ENCODE measurements around the gene PDPK1.
"Not testable (repeated sequence)": the region's sequence is repeated elsewhere in the genome, so short reads cannot be mapped to it uniquely, and the experiment has no call there.

Gene PDPK1

DNA sequence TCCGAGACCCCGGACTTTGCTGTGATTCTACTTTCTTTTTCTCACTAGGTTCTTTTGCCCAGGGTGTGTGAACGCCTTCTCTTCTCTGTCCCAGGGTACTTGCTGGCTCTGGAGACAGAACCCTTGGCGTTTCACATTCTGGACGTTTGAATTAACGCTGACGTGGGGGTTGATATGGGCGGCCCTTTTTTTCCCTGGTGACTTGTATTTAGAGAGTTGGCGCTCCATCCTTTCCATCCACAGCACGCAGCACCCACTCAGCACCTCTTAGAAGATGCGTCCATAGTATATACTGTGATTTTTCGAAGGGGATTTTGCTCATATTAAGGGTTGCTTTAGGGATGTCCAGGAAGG is 66.2 kb downstream of the PDPK1 start:
- peak overlapping the region; percentile 86 for H3K27ac ChIP-seq
- not testable (repeated sequence) for DNase-seq (ENCODE audit: low read depth, low spot score)

DNA sequence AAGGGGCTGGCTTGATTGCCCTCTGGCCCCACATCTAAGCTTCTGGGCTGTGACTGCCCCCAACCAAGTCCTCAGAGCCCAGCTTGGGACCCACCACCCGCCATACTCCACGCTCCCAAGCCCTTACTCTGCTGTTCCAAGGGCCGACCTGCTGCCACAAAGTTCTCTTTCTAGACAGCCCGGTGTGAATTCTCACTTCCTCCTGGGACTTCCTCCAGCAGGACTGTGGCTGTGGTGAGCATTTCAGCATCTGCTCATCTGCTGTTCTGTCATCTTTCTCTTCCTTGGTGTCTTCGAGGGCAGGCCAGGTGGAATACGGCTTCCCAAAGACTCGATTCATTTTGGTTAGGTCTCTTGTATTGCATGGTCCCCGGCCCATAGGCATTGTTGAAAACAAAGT is 69.0 kb downstream of the PDPK1 start:
- not testable (repeated sequence) for DNase-seq (ENCODE audit: low read depth, low spot score); H3K27ac ChIP-seq

- not testable (repeated sequence) for DNase-seq (ENCODE audit: low read depth, low spot score); H3K27ac ChIP-seq
These were observed 71.5 kb downstream of the PDPK1 start for GRCh38 chr16:2609345-2609744.

DNA sequence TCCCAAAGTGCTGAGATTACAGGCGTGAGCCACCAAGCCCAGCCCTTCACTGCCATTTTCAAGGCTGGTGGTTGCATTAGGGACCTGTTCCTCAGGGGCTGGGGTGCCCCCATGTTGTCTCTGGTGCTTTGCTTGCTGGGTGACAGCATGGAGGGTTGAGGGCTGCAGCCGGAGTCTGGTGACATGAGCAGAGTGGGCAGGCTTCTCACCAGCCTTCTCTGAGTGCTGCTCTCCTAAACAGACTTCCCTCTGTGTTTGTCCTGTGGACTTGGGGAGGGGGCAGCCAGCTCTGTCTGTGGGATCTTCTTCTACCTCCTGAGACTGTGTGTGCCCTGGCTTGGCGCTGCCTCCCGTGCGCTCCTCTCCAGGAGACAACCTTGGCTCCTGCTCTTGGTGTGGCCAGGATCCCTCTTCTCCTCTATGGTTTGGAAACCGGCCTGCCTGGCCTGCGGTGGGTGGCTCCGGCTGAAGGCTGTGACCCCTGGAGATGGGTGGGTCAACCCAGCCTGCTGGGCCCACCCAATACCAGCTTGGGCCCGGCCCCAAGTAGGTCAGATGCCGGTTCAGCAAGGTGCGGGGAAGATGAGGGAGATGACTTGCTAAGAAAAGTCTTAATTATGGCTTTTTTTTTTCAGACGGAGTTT is 72.1 kb downstream of the PDPK1 start:
- H3K27ac ChIP-seq, result no peak overlapping the region

DNA sequence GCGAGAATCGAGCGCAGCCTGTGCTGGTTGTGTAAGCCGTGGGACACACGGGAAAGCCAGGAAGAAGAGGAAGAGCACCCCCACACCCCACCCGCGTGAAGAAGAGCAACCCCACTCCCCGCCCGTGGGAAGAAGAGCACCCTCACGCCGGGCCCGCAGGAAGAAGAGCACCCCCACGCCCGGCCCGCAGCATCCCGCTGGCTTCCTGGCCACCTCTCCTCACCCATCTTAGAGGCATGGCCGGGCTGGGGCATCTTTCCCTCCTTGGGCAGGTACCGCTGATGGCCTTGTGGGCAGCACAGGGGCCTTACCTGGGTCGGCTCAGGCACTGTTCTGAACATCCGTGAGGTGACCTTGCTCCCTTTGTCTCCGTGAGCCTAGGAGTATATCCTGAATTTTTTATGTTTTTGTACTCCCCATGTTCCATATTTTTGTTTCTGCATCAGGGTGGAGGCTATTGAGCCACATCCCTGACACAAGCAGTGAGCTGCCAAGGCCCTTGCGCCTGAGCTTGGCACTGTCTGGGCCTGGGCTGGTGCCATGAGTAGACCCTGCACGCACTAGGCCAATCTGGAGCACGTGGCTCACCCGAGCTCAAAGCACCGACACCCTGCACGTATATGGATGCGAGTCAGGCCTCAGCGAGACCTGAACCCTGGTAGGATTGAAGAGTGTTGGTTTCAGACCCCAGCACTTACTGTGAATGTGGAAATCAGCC is 73.1 kb downstream of the PDPK1 start:
- no peak overlapping the region for H3K27ac ChIP-seq
- DNase-seq (ENCODE audit: low read depth, low spot score), result no peak

More for the DNA sequence above, 72.1 kb downstream of the PDPK1 start:
- DNase-seq (ENCODE audit: low read depth, low spot score), result no peak

DNA sequence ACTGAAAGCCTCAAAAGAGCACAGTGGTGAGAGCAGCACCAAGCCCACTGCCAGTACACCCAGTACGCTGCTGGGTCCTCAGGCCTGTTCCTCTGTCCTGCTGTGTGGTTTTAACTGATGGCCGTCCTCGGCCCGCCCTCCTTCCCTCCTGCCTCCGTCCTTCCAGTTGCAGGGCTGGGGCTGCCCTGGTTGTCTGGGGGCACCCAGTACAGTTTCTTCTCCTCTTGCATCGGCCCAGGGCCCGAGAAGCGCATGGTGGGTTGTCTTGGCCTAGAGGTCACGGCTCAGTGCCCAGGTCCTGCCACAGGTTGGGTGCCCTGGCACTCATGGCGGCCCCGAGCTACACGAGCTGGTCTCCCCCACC is 73.7 kb downstream of the PDPK1 start:
- DNase-seq (ENCODE audit: low read depth, low spot score), result no peak
- H3K27ac ChIP-seq, result no peak overlapping the region

- not testable (repeated sequence) for H3K27ac ChIP-seq; DNase-seq (ENCODE audit: low read depth, low spot score)
These were observed 74.1 kb downstream of the PDPK1 start for GRCh38 chr16:2611877-2612276.

- DNase-seq (ENCODE audit: low read depth, low spot score); H3K27ac ChIP-seq: not testable (repeated sequence)
These were observed 75.4 kb downstream of the PDPK1 start for GRCh38 chr16:2613251-2613650.

- H3K27ac ChIP-seq, result no peak overlapping the region
- DNase-seq (ENCODE audit: low read depth, low spot score), result no peak
These were observed 77.0 kb downstream of the PDPK1 start for GRCh38 chr16:2614761-2615191.

DNA sequence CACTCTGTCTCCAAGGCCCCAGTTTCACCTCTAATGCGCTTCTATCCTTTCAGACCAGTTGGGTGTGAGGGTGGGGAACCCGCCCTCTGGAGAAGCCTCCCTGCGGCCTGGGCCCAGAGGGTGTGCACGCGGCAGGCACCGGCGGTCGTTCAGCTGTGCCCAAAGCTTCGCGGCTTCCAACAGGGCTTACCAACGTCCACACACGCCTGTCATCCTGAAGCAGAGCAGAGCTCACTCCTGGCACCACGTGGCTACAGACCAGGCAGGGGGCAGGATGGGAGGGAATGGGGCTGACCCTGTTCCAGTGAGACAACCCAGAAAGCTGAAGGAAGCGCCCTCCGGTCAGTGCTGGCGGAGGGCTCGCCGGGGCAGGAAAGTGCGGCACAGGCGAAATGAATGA is 81.1 kb downstream of the PDPK1 start:
- not testable (repeated sequence) for H3K27ac ChIP-seq; DNase-seq (ENCODE audit: low read depth, low spot score)

DNA sequence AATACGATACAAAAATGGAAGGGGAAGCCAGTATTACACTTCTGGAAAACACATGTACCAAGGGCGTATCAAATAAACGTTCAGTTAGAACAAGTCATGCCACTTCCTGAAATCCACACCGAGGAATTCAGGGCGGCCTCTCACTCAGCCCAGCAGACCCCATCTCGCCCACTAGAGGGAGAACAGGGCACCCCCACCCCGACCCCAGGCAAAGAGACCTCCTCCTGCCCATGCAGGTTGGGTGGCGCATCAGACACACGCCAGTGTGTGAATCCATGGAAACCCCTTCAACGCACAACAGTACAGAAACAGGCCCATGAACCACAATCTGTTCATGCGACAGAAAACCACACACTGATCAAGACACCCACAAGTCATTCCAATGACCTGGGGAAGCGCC is 81.8 kb downstream of the PDPK1 start:
- H3K27ac ChIP-seq; DNase-seq (ENCODE audit: low read depth, low spot score): not testable (repeated sequence)

DNA sequence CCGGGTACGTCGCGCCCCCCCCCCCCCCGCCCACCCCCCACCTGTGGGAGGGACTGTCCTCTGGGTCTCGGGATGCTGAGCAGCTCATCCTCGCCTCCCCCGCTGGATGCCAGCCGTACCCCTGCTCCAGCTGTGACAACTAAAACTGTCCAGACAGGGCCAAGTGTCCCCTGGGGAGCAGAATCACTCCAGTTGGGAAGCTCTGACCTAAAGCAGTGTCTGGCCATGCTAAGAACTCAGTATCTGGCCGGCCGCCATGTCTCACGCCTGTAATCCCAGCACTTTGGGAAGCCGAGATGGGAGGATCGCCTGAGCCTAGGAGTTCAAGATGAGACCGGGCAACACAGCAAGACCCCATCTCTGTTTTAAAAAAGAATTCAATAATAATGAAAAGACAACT is 83.0 kb downstream of the PDPK1 start:
- H3K27ac ChIP-seq; DNase-seq (ENCODE audit: low read depth, low spot score): not testable (repeated sequence)

DNA sequence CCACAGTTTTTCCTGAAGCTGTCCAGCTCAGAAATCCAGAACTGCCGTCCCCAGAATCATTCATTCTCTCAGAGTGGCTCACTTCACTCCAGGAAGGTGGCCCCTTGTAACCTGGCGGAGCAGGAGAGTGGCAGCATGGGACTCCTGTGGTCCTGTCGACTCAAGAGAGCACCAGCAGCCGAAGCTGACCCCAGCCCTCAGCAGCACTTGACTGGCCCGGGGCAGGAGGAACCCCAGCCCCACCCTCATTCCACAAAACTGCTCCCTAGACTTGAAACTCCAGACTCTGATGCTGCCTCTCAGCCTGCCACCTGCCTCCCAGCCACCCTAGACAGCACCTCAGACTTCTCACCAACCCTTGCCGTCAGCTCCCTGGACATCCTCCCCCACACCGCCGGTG is 83.6 kb downstream of the PDPK1 start:
- H3K27ac ChIP-seq; DNase-seq (ENCODE audit: low read depth, low spot score): not testable (repeated sequence)

DNA sequence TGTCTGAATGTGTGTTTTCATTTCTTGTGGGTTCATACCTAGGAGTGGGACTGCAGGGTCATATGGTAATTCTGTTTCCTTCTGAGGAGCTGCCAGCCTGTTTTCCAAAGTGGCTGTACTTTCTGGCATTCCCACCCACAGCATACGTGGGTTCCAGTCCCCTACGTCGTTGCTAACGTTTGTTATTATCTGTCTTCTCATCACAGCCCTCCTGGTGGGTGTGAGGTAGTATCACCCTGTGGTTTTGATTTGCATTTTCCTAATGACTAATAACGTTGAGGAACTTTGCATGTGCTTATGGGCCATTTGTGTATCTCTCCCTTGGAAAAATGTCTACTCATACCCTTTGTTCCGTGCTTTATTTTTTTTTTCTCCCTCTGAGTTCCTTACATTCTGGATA is 89.3 kb downstream of the PDPK1 start:
- not testable (repeated sequence) for H3K27ac ChIP-seq; DNase-seq (ENCODE audit: low read depth, low spot score)

- not testable (repeated sequence) for DNase-seq (ENCODE audit: low read depth, low spot score)
These were observed 93.4 kb downstream of the PDPK1 start for GRCh38 chr16:2631203-2631602.

GRCh38 chr16:2632291-2632690 is 94.5 kb downstream of the PDPK1 start:
- not testable (repeated sequence) for H3K27ac ChIP-seq; DNase-seq (ENCODE audit: low read depth, low spot score)

More at GRCh38 chr16:2631203-2631602, 93.4 kb downstream of the PDPK1 start:
- H3K27ac ChIP-seq, result not testable (repeated sequence)

- not testable (repeated sequence) for DNase-seq (ENCODE audit: low read depth, low spot score); H3K27ac ChIP-seq
These were observed 101.4 kb downstream of the PDPK1 start for GRCh38 chr16:2639071-2639721.

DNA sequence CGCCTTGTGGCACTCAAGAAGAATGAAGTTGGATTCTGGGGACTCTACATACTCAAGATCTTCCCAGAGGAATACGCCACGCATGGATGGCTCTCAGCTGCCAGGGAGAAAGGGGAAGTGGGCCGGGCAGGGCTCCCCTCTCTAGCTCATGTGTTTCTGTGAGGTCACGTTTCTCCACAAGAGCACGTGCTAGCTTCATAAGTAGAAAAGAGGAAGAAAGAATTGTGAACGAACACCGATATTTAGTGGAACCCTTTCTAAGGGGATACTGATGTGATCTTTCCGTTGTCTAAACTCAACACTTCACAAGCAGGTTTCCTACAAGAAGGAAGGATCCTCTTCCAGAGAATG is 101.9 kb downstream of the PDPK1 start:
- not testable (repeated sequence) for DNase-seq (ENCODE audit: low read depth, low spot score); H3K27ac ChIP-seq

DNA sequence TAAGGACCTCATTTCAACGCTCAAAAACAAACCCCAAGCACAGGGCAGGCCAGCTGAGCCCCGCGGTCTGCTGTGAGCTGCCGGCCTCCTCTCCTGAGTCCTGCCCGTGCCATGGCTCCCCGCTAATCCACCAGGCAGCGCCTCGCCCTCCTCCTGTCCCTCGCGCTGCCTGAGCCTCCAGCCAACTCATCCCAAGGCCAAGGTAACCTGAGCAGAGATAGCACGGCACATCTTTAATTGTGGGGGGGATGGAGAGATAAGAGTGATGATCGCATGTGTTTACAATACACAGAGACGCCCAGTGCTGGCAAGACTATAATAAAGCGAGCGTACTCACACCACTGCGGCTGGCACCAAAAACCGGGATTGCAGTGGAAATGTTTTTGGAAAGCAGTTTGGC is 104.7 kb downstream of the PDPK1 start:
- not testable (repeated sequence) for H3K27ac ChIP-seq; DNase-seq (ENCODE audit: low read depth, low spot score)

DNA sequence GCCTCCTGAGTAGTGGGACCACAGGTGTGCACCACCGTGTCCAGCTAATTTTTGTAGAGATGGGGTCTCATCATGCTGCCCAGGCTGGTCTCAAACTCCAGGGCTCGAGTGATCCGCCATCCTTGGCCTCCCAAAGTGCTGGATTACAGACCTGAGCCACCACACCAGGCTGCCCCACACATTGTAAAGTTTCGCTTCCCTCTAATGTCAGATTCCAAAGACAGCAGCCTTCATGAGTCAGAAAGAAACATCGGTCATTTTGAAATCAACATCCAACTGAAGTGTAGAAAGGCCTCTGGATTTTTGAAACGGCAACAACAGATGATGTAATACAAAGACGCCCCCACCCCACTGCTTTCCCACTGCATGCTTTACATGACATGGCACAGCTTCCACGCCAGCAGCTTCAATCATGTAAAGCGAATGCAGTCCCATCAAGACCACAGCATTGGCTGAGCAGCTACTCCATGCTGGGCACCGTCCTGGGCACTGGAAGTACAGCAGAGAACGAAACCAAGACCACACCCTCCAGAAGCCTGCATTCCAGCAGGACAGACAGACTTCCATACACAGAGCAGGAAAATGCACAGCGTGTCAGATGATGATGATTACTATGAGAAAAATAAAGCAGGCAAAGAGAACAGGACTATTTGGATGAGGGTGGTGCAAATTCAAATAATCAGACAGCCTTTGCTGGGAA is 107.1 kb downstream of the PDPK1 start:
- H3K27ac ChIP-seq; DNase-seq (ENCODE audit: low read depth, low spot score): not testable (repeated sequence)

All from epithelial cell of prostate (primary cell).